ENCODE measurements around the gene CDC42BPB.

- TF ChIP-seq CTCF (IDR thresholded peaks at IDR 0.05): no peak
- no peak for TF ChIP-seq POLR2A (IDR thresholded peaks at IDR 0.05)
- TF ChIP-seq POLR2AphosphoS5 (IDR thresholded peaks at IDR 0.05): no peak
- TF ChIP-seq EP300 (IDR thresholded peaks at IDR 0.05): no peak
Measured at GRCh38 chr14:103072595-103073366, 15.4 kb upstream of the CDC42BPB start.

Measured in suprapubic skin (tissue), 4 donors.